ENCODE results near the gene CASTOR1.

Gene CASTOR1

GRCh38 chr22:30333707-30334087 is 44.4 kb upstream of the CASTOR1 start:
- TF ChIP-seq EZH2phosphoT487 (conservative IDR thresholded peaks at IDR 0.05; ENCODE audit: low read length) (no peak), CTCF (IDR thresholded peaks at IDR 0.05; ENCODE audit: insufficient read depth, low read length, poor library complexity, severe bottlenecking) (no peak)

GRCh38 chr22:30332994-30333706 is 43.8 kb upstream of the CASTOR1 start:
- peaks cover 3% of the 10 kb centered on the region; the same call in 1 of the 2 replicates for H3K36me3 ChIP-seq (ENCODE audit: low read length)
- no peaks in the 10 kb centered on the region for H3K27me3 ChIP-seq (ENCODE audit: low read length)
- H3K9me2 ChIP-seq (replicated peaks; ENCODE audit: insufficient read depth, low read length), result no peaks in the 10 kb centered on the region
- H3F3A ChIP-seq (ENCODE audit: insufficient read depth), result peaks cover 6% of the 10 kb centered on the region
- H4K20me1 ChIP-seq (ENCODE audit: low read depth, low read length), result no peaks in the 10 kb centered on the region
- no peaks in the 10 kb centered on the region for H3K9me3 ChIP-seq (ENCODE audit: insufficient read depth, low read length)
- no peak overlapping the region for H3K4me3 ChIP-seq (ENCODE audit: insufficient read depth, low read length, poor library complexity, severe bottlenecking)
- no peak for TF ChIP-seq CTCF (IDR thresholded peaks at IDR 0.05; ENCODE audit: insufficient read depth, low read length, poor library complexity, severe bottlenecking)
- no peak for TF ChIP-seq EZH2phosphoT487 (conservative IDR thresholded peaks at IDR 0.05; ENCODE audit: low read length)
- no peaks in the 10 kb centered on the region for H3K79me2 ChIP-seq (ENCODE audit: insufficient read depth, low read length)
- H3K27ac ChIP-seq (ENCODE audit: low read depth, low read length), result no peak overlapping the region
- H2AFZ ChIP-seq (ENCODE audit: low read depth, low read length, severe bottlenecking), result no peak overlapping the region
- no peak overlapping the region for H3K4me2 ChIP-seq (ENCODE audit: low read depth, low read length, poor library complexity, severe bottlenecking)
- no peak overlapping the region for H3K9ac ChIP-seq (ENCODE audit: low read length)

More at GRCh38 chr22:30333707-30334087, 44.4 kb upstream of the CASTOR1 start:
- H3K9me2 ChIP-seq (replicated peaks; ENCODE audit: insufficient read depth, low read length), result no peaks in the 10 kb centered on the region
- H3K4me2 ChIP-seq (ENCODE audit: low read depth, low read length, poor library complexity, severe bottlenecking), result no peak overlapping the region
- peaks cover 6% of the 10 kb centered on the region for H3F3A ChIP-seq (ENCODE audit: insufficient read depth)
- H3K27ac ChIP-seq (ENCODE audit: low read depth, low read length), result no peak overlapping the region
- no peaks in the 10 kb centered on the region for H4K20me1 ChIP-seq (ENCODE audit: low read depth, low read length)
- no peaks in the 10 kb centered on the region for H3K27me3 ChIP-seq (ENCODE audit: low read length)
- H3K9me3 ChIP-seq (ENCODE audit: insufficient read depth, low read length), result no peaks in the 10 kb centered on the region
- no peaks in the 10 kb centered on the region for H3K79me2 ChIP-seq (ENCODE audit: insufficient read depth, low read length)
- H3K4me3 ChIP-seq (ENCODE audit: insufficient read depth, low read length, poor library complexity, severe bottlenecking), result no peak overlapping the region
- H2AFZ ChIP-seq (ENCODE audit: low read depth, low read length, severe bottlenecking), result no peak overlapping the region
- no peak overlapping the region for H3K9ac ChIP-seq (ENCODE audit: low read length)
- H3K36me3 ChIP-seq (ENCODE audit: low read length), result peaks cover 3% of the 10 kb centered on the region; the same call in 1 of the 2 replicates

GRCh38 chr22:30332551-30332950 is 43.2 kb upstream of the CASTOR1 start:
- H2AFZ ChIP-seq (ENCODE audit: low read depth, low read length, severe bottlenecking), result no peak overlapping the region
- no peak overlapping the region for H3K4me2 ChIP-seq (ENCODE audit: low read depth, low read length, poor library complexity, severe bottlenecking)
- no peaks in the 10 kb centered on the region for H3K27me3 ChIP-seq (ENCODE audit: low read length)
- H3K4me3 ChIP-seq (ENCODE audit: insufficient read depth, low read length, poor library complexity, severe bottlenecking), result no peak overlapping the region
- no peak overlapping the region for H3K27ac ChIP-seq (ENCODE audit: low read depth, low read length)
- peaks cover 3% of the 10 kb centered on the region; the same call in 1 of the 2 replicates for H3K36me3 ChIP-seq (ENCODE audit: low read length)
- no peaks in the 10 kb centered on the region for H3K79me2 ChIP-seq (ENCODE audit: insufficient read depth, low read length)
- peaks cover 11% of the 10 kb centered on the region for H3F3A ChIP-seq (ENCODE audit: insufficient read depth)
- H3K9me3 ChIP-seq (ENCODE audit: insufficient read depth, low read length), result no peaks in the 10 kb centered on the region
- no peaks in the 10 kb centered on the region for H4K20me1 ChIP-seq (ENCODE audit: low read depth, low read length)
- H3K9me2 ChIP-seq (replicated peaks; ENCODE audit: insufficient read depth, low read length), result no peaks in the 10 kb centered on the region
- TF ChIP-seq EZH2phosphoT487 (conservative IDR thresholded peaks at IDR 0.05; ENCODE audit: low read length), result no peak
- no peak for TF ChIP-seq CTCF (IDR thresholded peaks at IDR 0.05; ENCODE audit: insufficient read depth, low read length, poor library complexity, severe bottlenecking)
- no peak overlapping the region for H3K9ac ChIP-seq (ENCODE audit: low read length)

Data from SU-DHL-6 (cell line).